GM18507 (cell line): ENCODE measurements around the gene SPTY2D1.
"Not testable (repeated sequence)": the region's sequence is repeated elsewhere in the genome, so short reads cannot be mapped to it uniquely, and the experiment has no call there.

Experiments
- DNase-seq: peaks from one replicate; pipeline ENCODE4 v3.0.0; 2011; ENCODE audit warnings: low read depth; ENCODE audit not compliant: insufficient read length; ENCODE audit errors: extremely low spot score
- FAIRE-seq: peaks from 2 replicates; lab custom pipeline; 2011; peaks lifted over from hg19 to GRCh38; lab: Jason Lieb, UNC

Gene SPTY2D1, protein sequence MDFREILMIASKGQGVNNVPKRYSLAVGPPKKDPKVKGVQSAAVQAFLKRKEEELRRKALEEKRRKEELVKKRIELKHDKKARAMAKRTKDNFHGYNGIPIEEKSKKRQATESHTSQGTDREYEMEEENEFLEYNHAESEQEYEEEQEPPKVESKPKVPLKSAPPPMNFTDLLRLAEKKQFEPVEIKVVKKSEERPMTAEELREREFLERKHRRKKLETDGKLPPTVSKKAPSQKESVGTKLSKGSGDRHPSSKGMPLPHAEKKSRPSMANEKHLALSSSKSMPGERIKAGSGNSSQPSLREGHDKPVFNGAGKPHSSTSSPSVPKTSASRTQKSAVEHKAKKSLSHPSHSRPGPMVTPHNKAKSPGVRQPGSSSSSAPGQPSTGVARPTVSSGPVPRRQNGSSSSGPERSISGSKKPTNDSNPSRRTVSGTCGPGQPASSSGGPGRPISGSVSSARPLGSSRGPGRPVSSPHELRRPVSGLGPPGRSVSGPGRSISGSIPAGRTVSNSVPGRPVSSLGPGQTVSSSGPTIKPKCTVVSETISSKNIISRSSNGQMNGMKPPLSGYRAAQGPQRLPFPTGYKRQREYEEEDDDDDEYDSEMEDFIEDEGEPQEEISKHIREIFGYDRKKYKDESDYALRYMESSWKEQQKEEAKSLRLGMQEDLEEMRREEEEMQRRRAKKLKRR

DNA sequence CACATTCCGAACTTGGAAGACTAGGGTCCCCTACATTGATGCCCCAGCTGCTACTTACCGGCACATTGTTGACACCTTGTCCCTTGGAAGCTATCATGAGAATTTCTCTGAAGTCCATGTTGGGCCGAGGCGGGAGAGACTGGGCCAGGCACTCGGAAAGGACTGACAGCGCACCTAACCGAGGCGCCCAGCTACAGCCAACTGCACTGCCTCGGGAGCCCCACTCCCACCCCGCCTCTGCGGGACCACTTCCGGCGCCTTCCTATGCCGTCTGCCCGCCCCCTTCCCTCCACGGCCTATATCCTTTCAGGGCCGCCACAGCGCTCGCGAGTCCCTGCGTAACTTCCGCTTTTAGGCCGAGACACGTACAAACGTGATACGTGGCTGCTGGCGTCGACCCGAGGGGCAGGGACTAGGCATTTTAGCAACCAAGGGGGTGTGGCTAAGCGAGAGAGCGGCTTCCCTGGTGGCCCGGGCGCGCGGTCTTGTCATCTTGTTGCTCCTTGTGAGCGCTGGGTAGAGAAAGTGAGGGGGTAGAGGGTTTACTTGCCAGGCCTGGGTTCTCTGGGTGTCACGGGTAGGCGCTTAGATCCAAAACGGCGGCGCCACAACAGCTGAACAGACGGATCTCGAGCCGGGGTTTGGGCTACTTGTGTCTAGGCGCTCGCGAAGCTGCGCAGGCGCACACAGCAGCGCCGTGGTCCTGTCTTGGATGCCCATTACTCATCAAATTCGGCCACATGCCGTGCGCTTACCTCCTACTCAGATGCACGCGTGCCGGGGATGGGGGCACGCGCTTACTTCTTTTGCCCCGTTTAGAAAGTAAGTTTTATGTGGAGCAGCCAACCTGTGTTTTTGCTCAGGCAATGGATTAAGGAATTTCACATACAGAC, at the start of gene SPTY2D1:
Gene SPTY2D1, minus strand, starts transcription at position 203 of the 893 bp plus-strand sequence. Its CDS starts 85 bp downstream, at position 118.
- FAIRE-seq (peak; percentile 99), DNase-seq (peak; percentile 83)

DNA sequence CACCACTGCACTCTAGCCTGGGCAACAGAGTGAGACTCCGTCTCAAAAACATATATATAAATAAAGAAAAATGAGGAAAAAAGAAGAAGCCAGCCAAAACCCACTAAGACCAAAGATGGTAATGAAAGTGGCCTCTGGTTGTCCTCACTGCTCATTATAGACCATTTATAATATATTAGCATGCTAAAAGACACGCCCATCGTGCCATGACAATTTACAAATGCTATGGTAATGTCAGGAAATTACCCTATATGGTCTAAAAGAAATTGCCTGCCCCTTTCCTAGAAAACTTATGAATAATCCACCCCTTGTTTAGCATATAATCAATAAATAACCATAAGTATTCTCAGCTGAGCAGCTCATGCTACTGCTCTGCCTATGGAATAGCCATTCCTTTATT, 48.3 kb upstream of the SPTY2D1 start:
- DNase-seq (no peak), FAIRE-seq (no peak)

DNA sequence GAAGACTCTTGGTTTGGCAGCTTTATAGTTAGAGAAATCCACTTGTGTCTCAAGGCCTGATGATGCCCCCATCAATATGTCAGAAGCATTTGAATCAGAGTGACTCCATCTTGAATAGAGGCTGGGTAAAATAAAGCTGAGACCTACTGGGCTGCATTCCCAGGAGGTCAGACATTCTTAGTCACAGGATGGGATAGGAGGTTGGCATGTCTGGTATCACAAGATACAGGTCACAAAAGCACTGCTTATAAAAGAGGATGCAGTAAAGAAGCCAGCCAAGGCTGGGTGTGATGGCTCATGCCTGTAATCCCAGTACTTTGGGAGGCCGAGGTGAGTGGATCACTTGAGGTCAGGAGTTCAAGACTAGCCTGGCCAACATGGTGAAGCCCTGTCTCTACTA, 47.8 kb upstream of the SPTY2D1 start:
- not testable (repeated sequence) for FAIRE-seq, DNase-seq

DNA sequence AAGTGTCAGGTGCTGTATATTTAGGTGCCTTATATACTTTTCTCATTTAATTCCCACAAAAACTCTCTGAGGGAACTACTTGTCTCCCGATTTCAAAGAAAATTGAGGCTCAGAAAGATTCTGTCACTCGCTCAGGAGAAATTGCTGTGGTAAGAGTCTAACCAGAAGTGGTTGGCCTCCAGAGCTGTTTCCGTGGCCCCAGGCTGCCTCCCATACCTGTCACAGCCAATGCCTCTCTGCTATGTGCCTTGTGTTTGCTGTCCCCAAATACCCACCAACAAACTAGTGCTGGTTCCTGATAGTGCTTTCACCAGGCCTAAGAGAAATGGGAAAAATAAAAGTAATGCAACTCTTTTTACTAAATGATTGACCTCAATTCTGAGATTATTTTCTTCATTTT, 43.4 kb upstream of the SPTY2D1 start:
- no peak for FAIRE-seq
- no peak for DNase-seq

DNA sequence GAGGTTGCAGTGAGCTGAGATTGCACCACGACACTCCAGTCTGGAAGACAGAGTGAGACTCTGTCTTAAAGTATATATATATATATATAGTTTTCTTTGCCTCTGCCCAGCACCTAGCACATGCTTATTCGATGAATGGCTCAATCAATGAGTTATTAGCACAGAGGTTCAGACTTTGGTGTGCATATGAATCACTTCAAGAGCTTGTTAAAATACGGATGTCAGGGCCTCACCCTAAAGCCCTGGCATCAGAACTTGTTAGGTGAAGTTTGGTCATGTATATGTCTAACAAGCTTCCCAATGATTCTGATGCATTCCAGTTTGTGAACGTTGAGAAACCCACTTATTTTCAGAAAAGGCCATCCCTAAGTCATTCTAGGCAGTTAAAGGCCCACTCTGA, 42.7 kb upstream of the SPTY2D1 start:
- DNase-seq (no peak), FAIRE-seq (no peak)

DNA sequence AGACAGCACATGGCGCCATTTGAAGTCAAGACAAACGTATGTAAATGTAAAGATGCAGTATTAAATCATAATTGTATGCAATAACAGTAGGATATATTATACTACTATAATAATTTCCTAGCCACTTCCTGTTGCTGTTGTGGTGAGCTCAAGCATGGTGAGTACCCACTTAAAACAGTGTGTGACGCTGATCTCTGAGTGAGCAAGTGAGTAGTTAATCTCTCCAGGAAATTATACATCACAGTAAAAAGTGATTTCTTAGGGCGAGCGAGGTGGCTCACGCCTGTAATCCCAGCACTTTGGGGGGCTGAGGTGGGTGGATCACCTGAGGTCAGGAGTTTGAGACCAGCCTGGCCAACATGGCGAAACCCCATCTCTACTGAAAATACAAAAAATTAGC, 38.1 kb upstream of the SPTY2D1 start:
- FAIRE-seq, DNase-seq: not testable (repeated sequence)

DNA sequence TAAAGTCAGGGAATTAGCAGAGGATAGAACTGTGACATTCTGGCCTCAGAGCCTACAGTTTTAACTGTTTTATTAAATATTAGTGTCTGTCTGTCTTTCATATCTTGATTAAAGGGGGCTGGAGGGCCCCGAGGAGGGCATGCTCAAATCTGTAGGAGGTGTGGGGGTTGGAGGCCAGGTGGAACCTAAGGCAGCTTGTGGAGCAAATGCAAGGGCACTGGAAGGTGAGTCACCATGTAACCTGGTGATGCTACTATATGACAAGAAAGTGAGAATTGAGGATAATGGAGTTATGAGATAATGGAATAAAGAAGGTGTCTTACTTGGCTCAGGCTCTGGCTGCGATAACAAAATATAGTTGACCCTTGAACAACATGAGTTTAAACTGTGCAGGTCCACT, 37.1 kb upstream of the SPTY2D1 start:
- DNase-seq (no peak), FAIRE-seq (no peak)

DNA sequence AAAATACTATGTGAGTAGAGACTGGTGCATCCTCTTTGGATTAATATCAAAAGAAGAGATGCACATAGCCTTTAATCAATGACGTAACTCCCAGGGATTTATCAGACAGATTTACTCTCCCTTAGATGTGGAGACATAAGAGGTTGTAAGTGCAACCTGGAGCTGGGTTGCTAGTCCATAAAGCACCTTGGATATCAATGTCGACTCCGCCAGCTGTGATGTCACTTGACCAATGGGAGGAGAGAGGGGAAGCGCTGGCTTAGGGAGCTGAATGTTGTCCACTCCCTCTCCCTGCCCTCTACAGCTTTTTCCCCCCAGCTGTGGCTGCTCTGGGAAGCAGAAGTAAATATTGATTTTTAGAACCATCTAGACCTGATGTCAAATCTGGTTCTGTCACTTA, 35.6 kb upstream of the SPTY2D1 start:
- no peak for FAIRE-seq

DNA sequence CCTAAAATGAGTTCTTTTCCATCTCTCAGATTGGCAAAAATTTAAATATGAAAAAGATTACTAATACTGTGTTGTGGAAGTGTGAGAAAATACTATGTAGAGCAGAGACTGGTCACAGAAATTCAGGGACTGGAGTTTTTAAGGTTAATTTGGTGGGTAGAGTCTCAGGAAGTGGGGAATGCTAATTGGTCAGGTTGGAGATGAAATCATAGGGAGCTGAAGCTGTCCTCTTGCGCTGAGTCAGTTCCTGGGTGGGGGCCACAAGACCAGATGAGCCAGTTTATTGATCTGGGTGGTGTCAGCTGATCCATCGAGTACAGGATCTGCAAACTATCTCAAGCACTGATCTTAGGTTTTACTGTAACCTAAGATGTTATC, 35.1 kb upstream of the SPTY2D1 start:
- no peak for DNase-seq
- no peak for FAIRE-seq

More for the DNA sequence above, 35.6 kb upstream of the SPTY2D1 start:
- DNase-seq = no peak

DNA sequence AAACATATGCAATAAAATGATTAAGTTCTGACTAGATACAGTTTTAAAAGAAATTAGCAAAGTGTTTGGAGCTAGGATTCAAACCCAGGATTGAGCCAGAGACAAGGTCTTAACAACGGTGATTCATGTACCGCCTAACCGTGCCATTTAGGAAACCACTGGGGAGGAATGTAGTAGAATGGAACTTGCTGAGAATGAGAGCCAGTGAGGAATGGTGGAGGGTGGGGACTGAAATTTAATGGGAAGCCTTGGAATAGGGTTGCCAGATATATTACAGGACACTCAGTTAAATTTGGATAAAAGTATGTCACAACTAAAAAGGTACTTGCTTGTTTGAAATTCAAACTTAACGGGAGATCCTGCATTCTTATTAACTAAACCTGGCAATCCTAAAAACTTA, 34.0 kb upstream of the SPTY2D1 start:
- no peak for FAIRE-seq
- DNase-seq = no peak

DNA sequence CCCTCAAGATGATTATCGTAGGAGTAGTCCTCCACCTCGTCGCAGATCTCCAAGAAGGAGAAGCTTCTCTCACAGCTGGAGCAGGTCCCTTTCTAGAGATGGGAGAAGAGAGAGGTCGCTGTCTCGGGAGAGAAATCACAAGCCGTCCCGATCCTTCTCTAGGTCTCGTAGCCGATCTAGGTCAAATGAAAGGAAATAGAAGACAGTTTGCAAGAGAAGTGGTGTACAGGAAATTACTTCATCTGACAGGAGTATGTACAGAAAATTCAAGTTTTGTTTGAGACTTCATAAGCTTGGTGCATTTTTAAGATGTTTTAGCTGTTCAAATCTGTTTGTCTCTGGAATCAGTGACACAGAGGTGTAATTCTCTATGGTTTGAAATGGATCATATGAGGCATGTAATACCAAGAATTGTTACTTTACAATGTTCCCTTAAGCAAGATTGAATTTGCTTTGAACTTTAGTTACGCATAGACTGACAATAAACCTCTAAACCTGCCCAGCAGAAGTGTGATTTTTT, 31.3 kb upstream of the SPTY2D1 start:
- FAIRE-seq = not testable (repeated sequence)

DNA sequence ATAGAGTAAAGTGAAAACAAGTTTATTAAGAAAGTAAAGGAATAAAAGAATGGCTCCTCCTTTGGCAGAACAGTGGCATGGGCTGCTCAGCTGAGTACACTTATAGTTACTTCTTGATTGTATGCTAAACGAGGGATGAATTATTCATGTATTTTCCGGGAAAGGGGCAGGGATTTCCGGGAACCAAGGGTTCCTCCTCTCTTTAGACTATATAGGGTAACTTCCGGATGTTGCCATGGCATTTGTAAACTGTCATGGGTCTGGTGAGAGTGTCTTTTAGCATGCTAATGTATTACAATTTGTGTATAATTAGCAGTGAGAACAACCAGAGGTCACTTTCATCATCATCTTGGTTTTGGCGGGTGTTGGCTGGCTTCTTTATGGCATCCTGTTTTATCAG, 23.5 kb upstream of the SPTY2D1 start:
- FAIRE-seq (no peak), DNase-seq (no peak)

More for the DNA sequence above, 31.3 kb upstream of the SPTY2D1 start:
- DNase-seq = not testable (repeated sequence)

DNA sequence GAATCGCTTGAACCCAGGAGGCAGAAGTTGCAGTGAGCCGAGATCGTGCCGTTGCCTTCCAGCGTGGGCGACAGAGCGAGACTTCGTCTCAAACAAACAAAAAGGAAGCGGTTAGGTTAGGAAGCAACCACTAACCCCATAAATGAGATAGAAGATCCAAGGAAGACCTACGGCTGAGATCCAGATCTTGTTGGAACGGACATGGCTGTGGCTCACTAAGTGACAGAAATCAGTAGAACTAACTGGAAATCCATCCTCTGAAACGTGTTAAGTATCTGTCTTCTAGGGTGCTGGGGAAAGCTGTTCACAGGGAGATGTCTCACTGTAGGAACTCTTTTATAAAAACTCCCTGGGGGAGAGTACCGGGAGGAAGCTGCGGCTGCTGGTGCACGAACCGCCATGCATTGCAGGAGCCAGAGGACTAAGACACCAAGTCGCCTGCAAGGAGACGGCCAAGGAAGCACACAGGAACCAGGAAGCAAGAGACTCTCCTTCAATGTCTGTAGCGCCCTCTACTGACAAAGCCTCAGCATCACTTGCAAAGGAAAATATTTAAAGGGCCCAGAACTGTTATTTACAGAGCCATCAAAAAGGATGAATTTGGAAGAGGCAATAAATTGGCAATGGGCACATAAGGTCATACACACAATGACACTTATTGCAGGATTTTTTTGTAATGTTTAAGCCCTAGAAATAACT, 16.9 kb upstream of the SPTY2D1 start:
- peak; percentile 64 for FAIRE-seq
- DNase-seq = peak; percentile 35

DNA sequence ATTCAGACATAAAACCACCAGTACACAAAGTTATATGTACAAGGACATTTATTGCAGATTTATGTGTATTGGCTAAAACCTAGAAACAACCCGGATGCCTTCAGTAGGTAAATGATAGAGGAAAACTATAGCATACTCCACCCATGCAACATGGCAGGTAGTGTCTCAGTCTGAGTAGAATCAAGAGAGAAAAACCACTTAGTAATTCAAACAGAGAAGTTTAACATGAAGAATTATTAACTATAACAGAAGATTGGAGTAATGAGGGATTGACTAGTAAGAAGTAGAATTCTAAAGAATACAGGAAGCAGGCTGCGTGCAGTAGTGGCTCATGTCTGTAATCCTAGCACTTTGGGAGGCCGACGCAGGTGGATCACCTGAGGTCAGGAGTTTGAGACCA, 16.2 kb upstream of the SPTY2D1 start:
- DNase-seq = no peak
- FAIRE-seq = no peak

DNA sequence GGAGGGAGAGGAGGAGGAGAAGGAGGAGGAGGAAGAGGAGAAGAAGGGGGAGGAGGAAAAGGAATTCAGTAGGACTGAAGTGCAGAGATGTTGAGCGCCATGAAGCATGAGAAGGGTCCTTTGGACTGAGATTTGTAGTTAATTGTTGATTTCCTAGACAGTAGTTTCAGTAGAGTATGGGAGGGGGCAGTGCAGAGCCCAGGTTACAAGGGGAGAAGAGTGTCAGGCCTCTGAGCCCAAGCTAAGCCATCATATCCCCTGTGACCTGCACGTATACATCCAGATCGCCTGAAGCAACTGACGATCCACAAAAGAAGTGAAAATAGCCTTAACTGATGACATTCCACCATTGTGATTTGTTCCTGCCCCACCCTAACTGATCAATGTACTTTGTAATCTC, 8.9 kb upstream of the SPTY2D1 start:
- FAIRE-seq = not testable (repeated sequence)

DNA sequence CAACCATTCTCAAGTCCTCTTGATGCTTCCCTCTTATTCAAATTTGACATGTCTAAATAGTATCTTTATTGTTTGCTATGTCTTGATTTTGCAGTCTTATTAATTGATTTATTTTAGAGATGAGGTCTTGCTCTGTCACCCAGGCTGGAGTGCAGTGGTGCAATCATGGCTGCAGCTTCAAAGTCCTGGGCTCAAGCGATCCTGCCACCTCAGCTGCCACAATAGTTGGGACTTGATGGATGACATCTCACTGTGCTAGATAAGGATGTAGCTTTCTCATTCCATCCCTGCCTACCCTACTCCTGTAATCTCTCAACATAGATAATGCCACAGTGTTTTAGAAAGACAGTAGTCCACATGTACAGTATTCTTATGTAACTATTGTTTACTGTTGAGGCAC, 7.5 kb upstream of the SPTY2D1 start:
- no peak for DNase-seq
- no peak for FAIRE-seq

More for the DNA sequence above, 8.9 kb upstream of the SPTY2D1 start:
- DNase-seq = not testable (repeated sequence)

DNA sequence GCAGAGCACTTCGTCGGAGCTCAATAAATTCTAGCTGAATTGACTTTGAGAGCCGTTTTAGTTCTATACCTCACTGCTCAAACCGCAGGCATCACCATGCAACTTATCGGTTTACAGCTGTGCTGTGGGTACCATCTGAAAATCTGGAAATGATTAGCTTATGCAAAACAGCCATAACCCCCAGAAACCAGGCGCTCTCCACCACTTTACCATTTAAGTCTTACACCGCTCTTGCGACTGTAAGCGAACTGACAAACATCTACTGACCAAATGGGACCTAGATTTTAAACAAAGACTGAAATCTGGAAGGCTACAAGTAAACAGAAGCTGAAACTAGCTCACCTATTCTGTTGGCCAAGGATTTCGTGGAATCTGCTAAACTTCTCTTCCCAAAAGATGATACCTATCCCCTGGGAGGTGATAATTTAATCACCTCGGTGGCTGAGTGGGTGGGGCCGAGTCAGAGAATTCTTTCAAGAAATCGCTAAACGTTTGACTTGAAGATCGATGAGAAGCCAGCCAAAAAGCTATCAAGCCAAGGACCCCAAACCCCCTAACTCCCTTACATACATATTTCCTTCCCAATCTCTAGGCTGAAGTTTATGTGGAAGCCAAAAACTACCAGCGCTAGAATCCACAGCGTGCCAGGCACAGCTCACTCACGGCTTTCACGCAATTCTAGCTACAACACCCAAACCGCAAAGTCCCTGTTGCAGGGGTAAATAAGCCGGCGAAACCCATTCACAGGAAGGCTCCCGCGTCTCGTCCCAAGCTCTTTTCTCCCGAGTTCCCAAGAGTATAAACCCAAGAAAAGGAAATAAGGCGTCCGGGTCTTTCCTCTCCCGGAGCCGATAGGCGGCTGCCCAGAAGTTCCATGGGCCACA, 644 bp downstream of the SPTY2D1 start:
- FAIRE-seq (peak; percentile 95), DNase-seq (peak; percentile 40)

DNA sequence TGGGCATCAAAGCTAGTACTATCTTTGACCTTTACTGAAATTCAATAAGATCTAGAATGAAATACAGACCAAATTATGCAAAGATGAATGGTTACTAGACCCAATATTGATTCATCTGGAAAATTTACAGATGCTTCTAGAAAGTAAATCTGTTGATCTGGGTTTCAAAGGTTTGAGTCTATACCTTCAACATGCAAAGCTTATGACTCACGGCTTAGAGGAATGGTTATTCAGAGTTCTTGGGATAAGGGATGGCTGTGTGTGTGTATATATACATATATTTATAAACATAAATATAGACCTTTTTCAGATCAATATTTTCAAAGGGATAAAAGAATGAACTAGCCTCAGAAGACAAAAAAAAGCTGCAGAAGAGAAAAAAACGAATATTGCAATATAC, 1.3 kb downstream of the SPTY2D1 start:
- FAIRE-seq = no peak
- DNase-seq = no peak
